ENCODE results near the gene MAGI3.
"Not testable (repeated sequence)": the region's sequence is repeated elsewhere in the genome, so short reads cannot be mapped to it uniquely, and the experiment has no call there.

The MAGI3 gene

GRCh38 chr1:113692342-113692741 is 302.0 kb downstream of the MAGI3 start:
- no peak for DNase-seq (ENCODE audit: low read depth in 2 of 2)

DNA sequence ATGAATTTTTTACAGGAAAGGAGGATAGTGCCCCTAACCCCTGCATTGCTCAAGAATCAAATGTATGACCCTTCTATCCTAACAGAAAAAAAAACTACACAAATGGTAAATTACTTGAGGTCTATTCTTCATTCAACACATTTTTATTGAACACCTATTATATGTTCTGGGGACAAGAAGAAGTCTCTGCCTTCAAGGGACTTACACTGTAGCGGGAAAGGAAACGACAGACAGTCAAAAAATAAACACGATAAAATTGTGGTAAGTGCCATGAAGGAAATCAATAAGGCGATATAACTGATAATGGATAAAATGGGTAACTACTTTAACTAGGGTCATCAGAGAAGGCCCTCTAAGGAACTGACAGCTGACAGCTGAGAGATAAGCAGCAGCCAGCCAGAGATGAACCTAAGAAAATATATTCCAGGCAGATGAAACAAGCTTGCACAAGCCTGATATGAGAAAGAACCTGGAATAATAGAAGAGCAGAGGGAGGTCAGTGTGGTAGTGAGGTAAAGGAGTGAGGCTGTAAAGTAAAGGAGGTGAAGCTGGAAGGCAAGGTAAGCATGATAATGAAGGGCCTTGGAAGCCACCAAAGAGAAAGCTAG is 302.6 kb downstream of the MAGI3 start:
- DNase-seq (ENCODE audit: low read depth in 2 of 2), result no peak

DNA sequence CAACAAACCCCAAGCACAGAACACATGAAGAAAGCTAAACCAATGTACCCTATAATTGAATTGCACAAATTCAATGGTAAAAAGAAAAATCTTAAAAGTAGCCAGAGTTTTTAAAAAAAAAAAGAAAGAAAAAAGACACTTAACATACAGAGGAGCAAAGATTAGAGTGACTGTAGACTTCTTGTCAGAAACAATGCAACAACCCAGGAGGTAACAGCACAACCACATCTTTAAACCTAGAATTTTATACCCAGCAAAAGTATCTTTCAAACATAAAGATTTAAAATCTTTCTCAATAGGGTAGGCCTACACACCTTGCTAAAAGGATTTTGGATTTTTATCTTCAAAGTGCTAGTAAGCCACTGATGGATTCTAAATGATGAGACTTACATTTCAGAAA is 304.6 kb downstream of the MAGI3 start:
- no peak for DNase-seq (ENCODE audit: low read depth in 2 of 2)

- DNase-seq (ENCODE audit: low read depth in 2 of 2), result no peak
Measured at GRCh38 chr1:113701429-113701828, 311.1 kb downstream of the MAGI3 start.

DNA sequence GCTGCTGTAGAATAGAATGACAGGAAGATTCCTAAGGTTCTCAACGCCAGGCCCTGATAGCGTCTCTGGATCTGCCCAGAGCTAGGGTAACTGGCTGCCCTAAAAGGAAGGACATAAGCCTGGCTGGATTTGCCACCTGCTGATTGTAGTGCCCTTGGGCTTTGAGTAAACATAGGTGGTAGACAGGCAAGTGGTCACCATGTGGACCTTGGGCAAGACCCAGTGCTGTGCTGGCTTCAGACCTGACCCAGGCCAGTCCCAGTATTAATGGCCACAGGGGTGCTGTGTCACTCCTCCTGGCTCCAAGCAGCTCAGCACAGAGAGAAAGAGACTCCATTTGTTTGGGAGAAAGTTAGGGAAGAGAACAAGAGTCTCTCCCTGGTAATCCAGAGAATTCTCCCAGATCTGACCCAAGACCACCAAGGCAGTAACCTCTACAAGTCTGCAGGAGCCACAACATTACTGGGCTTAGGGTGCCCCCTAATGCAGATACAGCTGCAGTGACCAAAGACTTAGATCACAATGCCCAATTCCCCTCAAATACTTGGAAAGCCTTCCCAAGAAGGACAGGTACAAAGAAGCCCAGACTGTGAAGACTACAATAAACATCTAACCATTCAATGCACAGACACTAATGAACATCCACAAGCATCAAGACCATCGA is 324.4 kb downstream of the MAGI3 start:
- DNase-seq (ENCODE audit: low read depth in 2 of 2), result no peak

DNA sequence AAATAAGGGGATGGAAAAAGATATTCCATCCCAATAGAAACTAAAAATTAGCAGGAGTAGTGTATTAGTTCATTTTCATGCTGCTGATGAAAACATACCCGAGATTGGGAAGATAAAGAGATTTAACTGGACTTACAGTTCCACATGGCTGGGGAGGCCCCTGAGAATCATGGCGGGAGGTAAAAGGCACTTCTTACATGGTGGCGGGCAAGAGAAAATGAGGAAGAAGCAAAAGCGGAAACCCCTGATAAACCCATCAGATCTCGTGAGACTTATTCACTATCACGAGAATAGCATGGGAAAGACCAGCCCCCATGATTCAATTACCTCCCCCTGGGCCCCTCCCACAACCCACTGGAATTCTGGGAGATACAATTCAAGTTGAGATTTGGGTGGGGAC is 327.2 kb downstream of the MAGI3 start:
- not testable (repeated sequence) for DNase-seq (ENCODE audit: low read depth in 2 of 2)

- not testable (repeated sequence) for DNase-seq (ENCODE audit: low read depth in 2 of 2)
Measured at GRCh38 chr1:113718621-113719020, 328.3 kb downstream of the MAGI3 start.

DNA sequence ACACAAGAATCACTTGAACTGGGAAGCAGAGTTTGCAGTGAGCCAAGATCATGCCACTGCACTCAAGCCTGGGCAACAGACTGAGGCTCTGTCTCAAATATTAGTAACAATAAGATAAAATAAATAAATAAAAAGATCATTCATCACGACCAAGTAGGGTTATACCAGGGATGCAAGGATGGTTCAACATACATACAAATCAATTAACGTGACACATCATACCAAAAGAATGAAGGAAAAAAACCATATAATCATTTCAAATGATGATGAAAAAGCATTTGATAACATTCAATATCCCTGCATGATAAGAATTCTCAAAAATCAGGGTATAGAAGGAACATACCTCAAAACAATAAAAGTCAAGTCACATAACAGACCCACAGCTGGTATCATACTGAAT is 330.7 kb downstream of the MAGI3 start:
- DNase-seq (ENCODE audit: low read depth in 2 of 2), result no peak

GRCh38 chr1:113732802-113733201 is 342.5 kb downstream of the MAGI3 start:
- no peak for DNase-seq (ENCODE audit: low read depth in 2 of 2)

- DNase-seq (ENCODE audit: low read depth in 2 of 2), result no peak
Measured at GRCh38 chr1:113734357-113735055, 344.2 kb downstream of the MAGI3 start.
